DOHH2 (cell line): Measurements from ENCODE around the gene FGF5.

Experiments
- H3F3A ChIP-seq: fragments of 200-600 bp; sonication (generic), shearing (Covaris generic); 2 replicates; pipeline ENCODE4 v1.6.0; 2016; ENCODE audit warnings: antibody characterized with exemption, mild to moderate bottlenecking; ENCODE audit not compliant: control insufficient read depth, insufficient read depth
- H3K27ac ChIP-seq: fragments of 200-600 bp; sonication (generic); 2 replicates; pipeline ENCODE4 v1.5.1; 2014; ENCODE audit warnings: low read depth, mild to moderate bottlenecking, low read length, moderate library complexity
- H3K27me3 ChIP-seq: fragments of 200-600 bp; sonication (generic); 2 replicates; pipeline ENCODE4 v1.6.1; 2014; ENCODE audit warnings: mild to moderate bottlenecking, low read length, mixed read lengths; ENCODE audit not compliant: control insufficient read depth
- H3K36me3 ChIP-seq: fragments of 200-600 bp; sonication (generic); 2 replicates; pipeline ENCODE4 v1.6.1; 2014; ENCODE audit warnings: mild to moderate bottlenecking, low read length, moderate library complexity, mixed read lengths; ENCODE audit not compliant: control insufficient read depth
- H3K4me1 ChIP-seq: fragments of 200-600 bp; sonication (generic); 2 replicates; pipeline ENCODE4 v1.6.1; 2014; ENCODE audit warnings: mild to moderate bottlenecking, low read length, mixed read lengths; ENCODE audit not compliant: control insufficient read depth
- H3K4me2 ChIP-seq: fragments of 200-600 bp; sonication (generic); 2 replicates; pipeline ENCODE4 v1.6.0; 2014; ENCODE audit warnings: mild to moderate bottlenecking, low read length, moderate library complexity
- H3K4me3 ChIP-seq: fragments of 200-600 bp; sonication (generic); 2 replicates; pipeline ENCODE4 v1.5.1; 2014; ENCODE audit warnings: mild to moderate bottlenecking, low read length, mixed read lengths
- H3K79me2 ChIP-seq: fragments of 200-600 bp; sonication (generic); 2 replicates; pipeline ENCODE4 v1.6.1; 2014; ENCODE audit warnings: mild to moderate bottlenecking, low read length, mixed read lengths; ENCODE audit not compliant: control insufficient read depth
- H3K9me2 ChIP-seq: fragments of 200-600 bp; sonication (generic); replicated peaks from 2 replicates; pipeline ENCODE4 v1.6.1; 2014; ENCODE audit warnings: mild to moderate bottlenecking, low read length, mixed read lengths; ENCODE audit not compliant: control insufficient read depth
- H3K9me3 ChIP-seq: fragments of 200-600 bp; sonication (generic); 2 replicates; pipeline ENCODE4 v1.6.1; 2014; ENCODE audit warnings: antibody characterized with exemption, low read length, mixed read lengths; ENCODE audit not compliant: control insufficient read depth, insufficient read depth
- H4K20me1 ChIP-seq: fragments of 200-600 bp; sonication (generic); 2 replicates; pipeline ENCODE4 v1.6.0; 2014; ENCODE audit warnings: low read depth, mild to moderate bottlenecking, antibody characterized with exemption, low read length, moderate library complexity; ENCODE audit not compliant: control insufficient read depth, insufficient read depth
- EZH2phosphoT487 ChIP-seq: fragments of 200-600 bp; sonication (generic); IDR thresholded peaks from 2 replicates; pipeline ENCODE4 v1.6.1; 2017; ENCODE audit warnings: borderline replicate concordance, mild to moderate bottlenecking, antibody characterized with exemption, low read length, moderate library complexity, mixed read lengths
- TF ChIP-seq, protein P1 (sequence below): fragments of 200-600 bp; sonication (generic); IDR thresholded peaks from one replicate; pipeline ENCODE4 v1.5.1; 2014; ENCODE audit warnings: antibody characterized with exemption, mild to moderate bottlenecking, low read depth, low read length; ENCODE audit not compliant: poor library complexity, severe bottlenecking

Gene FGF5, protein sequence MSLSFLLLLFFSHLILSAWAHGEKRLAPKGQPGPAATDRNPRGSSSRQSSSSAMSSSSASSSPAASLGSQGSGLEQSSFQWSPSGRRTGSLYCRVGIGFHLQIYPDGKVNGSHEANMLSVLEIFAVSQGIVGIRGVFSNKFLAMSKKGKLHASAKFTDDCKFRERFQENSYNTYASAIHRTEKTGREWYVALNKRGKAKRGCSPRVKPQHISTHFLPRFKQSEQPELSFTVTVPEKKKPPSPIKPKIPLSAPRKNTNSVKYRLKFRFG

DNA sequence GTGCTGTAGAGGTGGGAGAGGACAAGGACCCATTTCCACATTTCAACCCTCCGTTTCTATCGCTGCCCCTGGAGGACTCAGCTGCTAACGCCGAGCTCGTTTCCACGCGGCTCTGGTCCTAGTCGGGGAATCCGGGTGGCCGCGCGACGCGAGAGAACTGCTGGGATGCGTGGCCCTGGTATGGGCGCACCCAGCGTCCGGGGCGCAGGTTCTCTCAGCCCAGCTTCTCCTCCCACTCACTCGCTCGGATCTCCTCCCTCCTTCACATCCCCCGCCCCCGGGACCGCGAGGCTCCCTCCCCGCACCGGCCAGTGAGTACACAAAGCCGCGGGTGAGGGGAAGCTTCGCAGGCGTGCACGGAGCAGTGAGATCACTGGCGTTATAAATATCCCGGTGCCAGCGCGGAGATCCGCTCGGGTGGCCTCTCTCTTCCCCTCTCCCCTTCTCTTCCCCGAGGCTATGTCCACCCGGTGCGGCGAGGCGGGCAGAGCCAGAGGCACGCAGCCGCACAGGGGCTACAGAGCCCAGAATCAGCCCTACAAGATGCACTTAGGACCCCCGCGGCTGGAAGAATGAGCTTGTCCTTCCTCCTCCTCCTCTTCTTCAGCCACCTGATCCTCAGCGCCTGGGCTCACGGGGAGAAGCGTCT, at the start of gene FGF5:
TSS of gene FGF5 (plus strand) at position 412 of the 649 bp plus-strand sequence. CDS start at position 573, 161 bp downstream.
- no peaks in the 10 kb centered on the region for H3F3A ChIP-seq
- H3K4me2 ChIP-seq = no peak within 1 kb of the TSS
- TF ChIP-seq, protein P1, sequence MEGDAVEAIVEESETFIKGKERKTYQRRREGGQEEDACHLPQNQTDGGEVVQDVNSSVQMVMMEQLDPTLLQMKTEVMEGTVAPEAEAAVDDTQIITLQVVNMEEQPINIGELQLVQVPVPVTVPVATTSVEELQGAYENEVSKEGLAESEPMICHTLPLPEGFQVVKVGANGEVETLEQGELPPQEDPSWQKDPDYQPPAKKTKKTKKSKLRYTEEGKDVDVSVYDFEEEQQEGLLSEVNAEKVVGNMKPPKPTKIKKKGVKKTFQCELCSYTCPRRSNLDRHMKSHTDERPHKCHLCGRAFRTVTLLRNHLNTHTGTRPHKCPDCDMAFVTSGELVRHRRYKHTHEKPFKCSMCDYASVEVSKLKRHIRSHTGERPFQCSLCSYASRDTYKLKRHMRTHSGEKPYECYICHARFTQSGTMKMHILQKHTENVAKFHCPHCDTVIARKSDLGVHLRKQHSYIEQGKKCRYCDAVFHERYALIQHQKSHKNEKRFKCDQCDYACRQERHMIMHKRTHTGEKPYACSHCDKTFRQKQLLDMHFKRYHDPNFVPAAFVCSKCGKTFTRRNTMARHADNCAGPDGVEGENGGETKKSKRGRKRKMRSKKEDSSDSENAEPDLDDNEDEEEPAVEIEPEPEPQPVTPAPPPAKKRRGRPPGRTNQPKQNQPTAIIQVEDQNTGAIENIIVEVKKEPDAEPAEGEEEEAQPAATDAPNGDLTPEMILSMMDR = no peak
- TF ChIP-seq EZH2phosphoT487 = no peak
- H3K4me1 ChIP-seq = no peaks in the 10 kb centered on the region
- no peak within 1 kb of the TSS for H3K4me3 ChIP-seq
- peaks cover 5% of the 10 kb centered on the region for H3K9me3 ChIP-seq
- no peaks in the 10 kb centered on the region for H3K9me2 ChIP-seq
- H3K36me3 ChIP-seq = no peaks in the 10 kb centered on the region
- H3K27me3 ChIP-seq = peaks cover 20% of the 10 kb centered on the region
- no peaks in the 10 kb centered on the region for H4K20me1 ChIP-seq
- no peaks in the 10 kb centered on the region for H3K79me2 ChIP-seq
- H3K27ac ChIP-seq = no peak within 1 kb of the TSS

DNA sequence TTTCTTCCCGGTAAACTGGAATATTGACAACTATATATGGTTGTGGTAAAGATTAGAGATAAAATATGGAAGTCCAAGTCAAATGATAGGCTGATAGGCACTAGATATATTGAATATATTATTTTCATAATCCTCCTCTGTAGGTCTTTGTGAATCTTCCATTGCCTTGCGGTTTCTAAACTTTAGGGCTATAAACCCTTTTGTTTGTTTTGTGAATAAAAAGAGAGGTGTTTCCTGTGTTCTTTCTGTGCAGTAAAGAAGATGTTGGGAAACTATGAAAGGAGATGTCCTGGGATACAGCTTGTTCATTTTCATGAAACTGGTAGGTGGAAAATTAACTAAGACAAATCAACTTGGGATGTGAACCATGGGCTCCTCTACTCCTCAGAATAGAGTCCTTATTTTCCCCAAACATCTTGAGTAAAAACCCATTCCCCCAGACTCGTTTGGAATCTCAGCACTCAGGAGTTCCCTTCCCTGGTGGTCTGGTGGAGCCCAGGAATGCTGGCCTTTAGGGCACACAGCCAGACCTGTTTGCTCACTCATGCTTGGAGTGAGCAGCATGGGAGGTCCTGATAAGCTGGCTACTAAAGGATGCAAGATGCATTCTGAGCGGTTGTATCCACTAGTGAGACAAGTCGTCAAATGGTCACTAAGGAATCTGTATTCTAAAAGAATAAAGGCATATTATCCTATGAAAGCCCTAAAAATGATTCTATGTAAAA, 47.0 kb upstream of the FGF5 start:
- Histone ChIP-seq H3K27me3 (peaks cover 20% of the 10 kb centered on the region), H3K4me1 (no peaks in the 10 kb centered on the region), H3K79me2 (no peaks in the 10 kb centered on the region)

DNA sequence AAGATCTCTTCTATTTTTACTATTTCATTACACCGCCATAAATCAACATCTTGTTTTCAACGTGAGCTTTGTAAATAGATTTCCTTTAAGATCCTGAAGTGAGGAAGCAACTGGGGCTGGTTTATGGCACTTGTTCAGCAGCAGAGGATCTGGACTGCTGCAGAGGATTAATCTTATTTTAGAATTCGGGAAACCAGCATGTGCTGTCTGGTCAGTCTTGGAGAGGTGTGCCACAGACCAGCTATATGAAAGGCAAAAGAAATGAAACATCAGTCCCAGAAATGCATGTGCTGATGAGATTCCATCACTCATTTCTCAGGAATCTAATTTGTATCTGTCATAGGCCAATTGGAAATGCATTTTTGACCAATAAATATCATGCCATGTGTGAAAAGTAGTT, 45.8 kb upstream of the FGF5 start:
- no peak overlapping the region for H3K27ac ChIP-seq
- no peaks in the 10 kb centered on the region for H3F3A ChIP-seq
- H3K4me2 ChIP-seq = no peak overlapping the region
- TF ChIP-seq EZH2phosphoT487 = no peak
- TF ChIP-seq, protein P1 = no peak
- 0 out of 2 replicates have a peak, but pooled peaks cover 3% of the 10 kb centered on the region for H4K20me1 ChIP-seq
- no peaks in the 10 kb centered on the region for H3K9me2 ChIP-seq
- no peaks in the 10 kb centered on the region for H3K36me3 ChIP-seq
- no peaks in the 10 kb centered on the region for H3K9me3 ChIP-seq
- H3K79me2 ChIP-seq = no peaks in the 10 kb centered on the region
- peaks cover 20% of the 10 kb centered on the region for H3K27me3 ChIP-seq
- H3K4me3 ChIP-seq = no peak overlapping the region
- H3K4me1 ChIP-seq = no peaks in the 10 kb centered on the region

More for the DNA sequence above, 47.0 kb upstream of the FGF5 start:
- TF ChIP-seq, protein P1 = no peak
- no peak for TF ChIP-seq EZH2phosphoT487
- H3K36me3 ChIP-seq = no peaks in the 10 kb centered on the region
- H3K4me3 ChIP-seq = no peak overlapping the region
- no peak overlapping the region for H3K4me2 ChIP-seq
- no peaks in the 10 kb centered on the region for H3F3A ChIP-seq
- 0 out of 2 replicates have a peak, but pooled peaks cover 3% of the 10 kb centered on the region for H4K20me1 ChIP-seq
- no peaks in the 10 kb centered on the region for H3K9me3 ChIP-seq
- H3K9me2 ChIP-seq = no peaks in the 10 kb centered on the region
- no peak overlapping the region for H3K27ac ChIP-seq
